ENCODE results near the gene POLR2B. TPM values are rescaled to one million over a fixed set of nuclear protein-coding genes. Genes with fewer than 3 reads are reported as not detected.
A peak's percentile ranks its signal among the peaks of the same experiment; 100 is the strongest.

Gene POLR2B
- 62.0 and 77.1 TPM in 2 replicates for total RNA-seq (2021)
- Bru-seq, nascent RNA: percentile 91 among the genes with signal in this experiment
- percentile 91 among the genes with signal in this experiment for BruChase-seq, experiment 1, labeled RNA remaining after a 2-hour chase
- percentile 95 among the genes with signal in this experiment for BruChase-seq, experiment 2, labeled RNA remaining after a 6-hour chase
- long read RNA-seq, full-length matches to known transcripts: 32 of 41 reads
- long read RNA-seq, partial matches to known transcripts: 4 of 41 reads
- long read RNA-seq, other reads (novel, unspliced or antisense): 5 of 41 reads

- H3K79me2 ChIP-seq (ENCODE audit: low read depth): peaks cover 86% of the 10 kb centered on the region
- H3K27ac ChIP-seq: peak within 1 kb of the TSS; percentile 84
- H3K4me2 ChIP-seq: peak within 1 kb of the TSS; percentile 83
- no peaks in the 10 kb centered on the region for H3K27me3 ChIP-seq (ENCODE audit: insufficient read depth, low read depth)
- peaks cover 47% of the 10 kb centered on the region for H4K20me1 ChIP-seq (ENCODE audit: insufficient read depth)
- H3K9me3 ChIP-seq (ENCODE audit: insufficient read depth, low read depth): no peaks in the 10 kb centered on the region
- CTCF ChIA-PET: no interaction called here
- intact Hi-C loops (cut with micrococcal nuclease; ENCODE audit: unreplicated experiment): no loop called here
- peaks cover 25% of the 10 kb centered on the region for H3K4me1 ChIP-seq (replicated peaks; ENCODE audit: insufficient read depth)
- peak within 1 kb of the TSS; percentile 97 for H2AFZ ChIP-seq
- POLR2A ChIA-PET (ENCODE audit: unreplicated experiment): interaction anchor here (0.6 to 0.8 kb wide), 6 partner anchors 21 to 1575 kb away, joined by 3 to 8 read pairs (median 4); partner anchors contain the start of gene AASDH
- BruUV-seq (replicated peaks): TSS peak; percentile 58
- H3K9me2 ChIP-seq (ENCODE audit: insufficient read depth): no peaks in the 10 kb centered on the region
- peak; percentile 85 to 88 for DNase-seq
- H3F3A ChIP-seq (ENCODE audit: insufficient read depth, low read depth): peaks cover 11% of the 10 kb centered on the region
- TF ChIP-seq CTCF (conservative IDR thresholded peaks at IDR 0.05) (no peak), EZH2 (IDR thresholded peaks at IDR 0.05; ENCODE audit: low read depth) (no peak)
- H3K4me3 ChIP-seq: peak within 1 kb of the TSS; percentile 91
- peaks cover 3% of the 10 kb centered on the region; the same call in 1 of the 2 replicates for H3K36me3 ChIP-seq (ENCODE audit: low read depth)
These were observed at the start of gene POLR2B for GRCh38 chr4:56978750-56979303. TSS of gene POLR2B (plus strand) at chr4:56978896. CDS start at chr4:56978986, 90 bp downstream.

- POLR2A ChIA-PET (ENCODE audit: unreplicated experiment): no interaction called here
These were observed 48.1 kb upstream of the POLR2B start for GRCh38 chr4:56930638-56931037.

GRCh38 chr4:56931924-56932323, 46.8 kb upstream of the POLR2B start:
- Histone ChIP-seq H3K27ac (no peak overlapping the region), H3K4me3 (no peak overlapping the region), H2AFZ (no peak overlapping the region), H3K9me3 (ENCODE audit: insufficient read depth, low read depth) (no peaks in the 10 kb centered on the region), H3K4me1 (replicated peaks; ENCODE audit: insufficient read depth) (peaks cover 2% of the 10 kb centered on the region; the same call in 1 of the 2 replicates), H3K4me2 (no peak overlapping the region), H3K36me3 (ENCODE audit: low read depth) (no peaks in the 10 kb centered on the region), H4K20me1 (ENCODE audit: insufficient read depth) (no peaks in the 10 kb centered on the region), H3F3A (ENCODE audit: insufficient read depth, low read depth) (no peaks in the 10 kb centered on the region), H3K27me3 (ENCODE audit: insufficient read depth, low read depth) (no peaks in the 10 kb centered on the region), H3K9me2 (ENCODE audit: insufficient read depth) (no peaks in the 10 kb centered on the region), H3K79me2 (ENCODE audit: low read depth) (no peaks in the 10 kb centered on the region)
- ChIA-PET CTCF (no interaction called here), POLR2A (ENCODE audit: unreplicated experiment) (no interaction called here)
- BruUV-seq (replicated peaks): no TSS peak
- no peak for TF ChIP-seq EZH2 (IDR thresholded peaks at IDR 0.05; ENCODE audit: low read depth)
- TF ChIP-seq CTCF (conservative IDR thresholded peaks at IDR 0.05): no peak
- DNase-seq: no peak
- intact Hi-C loops (cut with micrococcal nuclease; ENCODE audit: unreplicated experiment): no loop called here

More at GRCh38 chr4:56930638-56931037, 48.1 kb upstream of the POLR2B start:
- Histone ChIP-seq H3K79me2 (ENCODE audit: low read depth) (no peaks in the 10 kb centered on the region), H3K4me2 (no peak overlapping the region), H3K4me3 (no peak overlapping the region), H3K9me2 (ENCODE audit: insufficient read depth) (no peaks in the 10 kb centered on the region), H3F3A (ENCODE audit: insufficient read depth, low read depth) (no peaks in the 10 kb centered on the region), H3K9me3 (ENCODE audit: insufficient read depth, low read depth) (no peaks in the 10 kb centered on the region), H4K20me1 (ENCODE audit: insufficient read depth) (no peaks in the 10 kb centered on the region), H3K4me1 (replicated peaks; ENCODE audit: insufficient read depth) (no peaks in the 10 kb centered on the region), H2AFZ (no peak overlapping the region), H3K27ac (no peak overlapping the region), H3K27me3 (ENCODE audit: insufficient read depth, low read depth) (no peaks in the 10 kb centered on the region), H3K36me3 (ENCODE audit: low read depth) (no peaks in the 10 kb centered on the region)
- DNase-seq: no peak
- intact Hi-C loops (cut with micrococcal nuclease; ENCODE audit: unreplicated experiment): no loop called here
- BruUV-seq (replicated peaks): no TSS peak
- CTCF ChIA-PET: no interaction called here
- no peak for TF ChIP-seq CTCF (conservative IDR thresholded peaks at IDR 0.05)
- TF ChIP-seq EZH2 (IDR thresholded peaks at IDR 0.05; ENCODE audit: low read depth): no peak

All from PC-9 (cell line).